ENCODE measurements around the gene REN. TPM values are rescaled to one million over a fixed set of nuclear protein-coding genes. Genes with fewer than 3 reads are reported as not detected.

REN gene
- total and polyA plus RNA-seq, 2 of the 8 experiments (the other 6 are each of a cell fraction or from before 2014, with no cell fraction given): 0.05 TPM; not detected in 1

DNA sequence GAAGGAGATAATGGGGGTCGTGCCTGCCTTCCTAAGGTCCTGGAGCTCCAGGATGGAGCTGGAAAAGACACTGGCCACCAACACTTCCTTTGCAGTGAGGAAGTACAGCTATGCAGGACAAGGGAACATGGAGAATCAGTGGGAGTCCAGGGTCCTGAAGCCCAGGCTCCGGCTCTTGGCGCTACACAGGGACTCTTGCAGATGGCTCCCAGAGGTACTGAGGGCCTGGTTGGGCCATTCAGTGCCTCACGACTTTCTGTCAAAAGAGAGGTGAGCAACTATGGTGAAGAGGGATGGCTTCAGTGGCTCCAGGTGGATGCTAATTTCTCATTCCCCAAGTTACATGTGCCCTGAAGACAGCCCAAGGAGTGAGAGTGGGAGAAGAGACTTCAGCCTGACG, 12.5 kb downstream of the REN start:
- Histone ChIP-seq H3K36me3 (ENCODE audit: control insufficient read depth in 2 of 4, insufficient read depth in 4 of 4, low read length in 3 of 4) (no peaks in the 10 kb centered on the region), H3K9ac (replicated peaks in 1 of 4; ENCODE audit: extremely low read depth in 1 of 4, low read depth in 3 of 4, low read length in 3 of 4) (no peak overlapping the region), H3K56ac (replicated peaks; ENCODE audit: insufficient read length, low read depth, low read length) (no peak overlapping the region), H3K4me2 (ENCODE audit: insufficient read depth in 1 of 2, low read depth in 2 of 2, low read length in 2 of 2) (no peak overlapping the region), H4K91ac (replicated peaks; ENCODE audit: insufficient read length, low read length) (no peak overlapping the region), H2BK5ac (ENCODE audit: low read depth, low read length) (no peak overlapping the region), H3K79me2 (ENCODE audit: control insufficient read depth in 1 of 2, insufficient read depth in 2 of 2, low read length in 2 of 2) (no peaks in the 10 kb centered on the region), H2BK15ac (ENCODE audit: low read length) (peak overlapping the region; percentile 25; the same call in 1 of the 2 replicates), H4K20me1 (replicated peaks in 1 of 2; ENCODE audit: control insufficient read depth in 1 of 2, insufficient read depth in 2 of 2, low read length in 2 of 2) (no peaks in the 10 kb centered on the region), H3K9me3 (ENCODE audit: insufficient read depth in 2 of 2, low read depth in 1 of 2, low read length in 1 of 2) (no peaks in the 10 kb centered on the region), H4K5ac (ENCODE audit: insufficient read length, low read depth, low read length) (no peak overlapping the region), H2AFZ (ENCODE audit: low read length) (no peak overlapping the region), H3K23me2 (ENCODE audit: low read depth, low read length) (peaks cover 12% of the 10 kb centered on the region; the same call in 1 of the 2 replicates), H3K27me3 (replicated peaks in 1 of 4; ENCODE audit: control insufficient read depth in 3 of 4, extremely low read depth in 1 of 4, insufficient read depth in 3 of 4, low read length in 3 of 4) (peaks cover 0 to 21% (median 17%) of the 10 kb centered on the region in 4 experiments; a peak in 5 of 7 replicates), H3K79me1 (ENCODE audit: low read depth, low read length) (no peaks in the 10 kb centered on the region), H2AK5ac (ENCODE audit: low read depth, low read length) (peak overlapping the region; percentile 25; the same call in 1 of the 2 replicates), H2BK20ac (ENCODE audit: low read length) (no peak overlapping the region), H3K4me3 (ENCODE audit: extremely low read depth in 1 of 4, insufficient read depth in 2 of 4, low read depth in 3 of 4, low read length in 4 of 4) (no peak overlapping the region), H3K27ac (ENCODE audit: low read depth, low read length) (no peak overlapping the region), H3K23ac (ENCODE audit: insufficient read length) (no peak overlapping the region), H3K14ac (ENCODE audit: insufficient read length) (no peak overlapping the region), H3K18ac (ENCODE audit: extremely low read depth, low read length) (no peak overlapping the region), H4K8ac (ENCODE audit: extremely low read depth, insufficient read depth, low read length) (no peak overlapping the region), H3K4ac (replicated peaks; ENCODE audit: insufficient read length, low read depth, low read length) (no peak overlapping the region), H2BK12ac (ENCODE audit: low read depth, low read length) (no peak overlapping the region; the same call in 1 of the 2 replicates), H3K4me1 (replicated peaks in 1 of 4; ENCODE audit: control insufficient read depth in 3 of 4, insufficient read depth in 4 of 4, low read length in 3 of 4) (peaks cover 0 to 22% (median 13%) of the 10 kb centered on the region in 4 experiments; a peak in 6 of 7 replicates), H2BK120ac (replicated peaks; ENCODE audit: low read depth, low read length) (no peak overlapping the region)
- DNase-seq (ENCODE audit: low read depth in 1 of 2, low spot score in 2 of 2) (no peak), FAIRE-seq (no peak)
- ChIA-PET CTCF (ENCODE audit: partially characterized antibody) (interaction anchor here (1.0 to 18.7 kb wide), 7 partner anchors 9 to 293 kb away, joined by 3 to 360 read pairs (median 11); partner anchors contain the start of gene KISS1), POLR2A (ENCODE audit: partially characterized antibody) (interaction anchor here (0.6 to 1.1 kb wide), 3 partner anchors 12 to 291 kb away, joined by 3 to 5 read pairs (median 4); no protein-coding TSS in a partner anchor)
- 90% methylated on average over 5 of the region's 5 CpGs; no CpG with 5 or more reads in 1 of the 2 experiments for WGBS, 2 experiments (ENCODE audit: extremely low coverage in 1 of 2, insufficient coverage in 1 of 2, insufficient read length in 1 of 2, insufficient replicate concordance in 2 of 2, low coverage in 1 of 2, low lambda C conversion rate in 2 of 2, missing lambda C conversion rate in 1 of 2)
- no peak for TF ChIP-seq POLR2AphosphoS5 (IDR thresholded peaks at IDR 0.05; ENCODE audit: low read depth, low read length)
- TF ChIP-seq CBX8 (IDR thresholded peaks at IDR 0.05; ENCODE audit: borderline replicate concordance, low read depth, low read length): no peak
- no peak for TF ChIP-seq CHD1 (IDR thresholded peaks at IDR 0.05; ENCODE audit: low read depth, low read length)
- no peak for TF ChIP-seq CBX5 (IDR thresholded peaks at IDR 0.05; ENCODE audit: low read depth, low read length)
